Measurements from ENCODE around the gene TTC34.

The TTC34 gene

GRCh38 chr1:2637442-2638145, 163.9 kb downstream of the TTC34 start:
- DNase-seq: no peak
- Histone ChIP-seq H3K9me3 (ENCODE audit: insufficient read depth, low read length, severe bottlenecking) (peaks cover 19% of the 10 kb centered on the region), H3K4me3 (ENCODE audit: low read depth in 1 of 2, low read length in 2 of 2) (no peak overlapping the region), H3K36me3 (ENCODE audit: insufficient read depth, low read length) (no peaks in the 10 kb centered on the region), H3K4me2 (ENCODE audit: insufficient read depth, low read length) (no peak overlapping the region), H2AFZ (ENCODE audit: low read depth, low read length) (no peak overlapping the region), H3K79me2 (ENCODE audit: insufficient read depth, low read length) (peaks cover 7% of the 10 kb centered on the region; the same call in 1 of the 2 replicates), H3K9ac (ENCODE audit: low read depth, low read length) (no peak overlapping the region), H3K27ac (ENCODE audit: low read length) (no peak overlapping the region), H3K27me3 (ENCODE audit: insufficient read depth, low read length, poor library complexity) (no peaks in the 10 kb centered on the region), H3K4me1 (ENCODE audit: insufficient read depth, low read length) (peaks cover 12% of the 10 kb centered on the region), H4K20me1 (ENCODE audit: insufficient read depth, low read length) (peaks cover 5% of the 10 kb centered on the region; the same call in 1 of the 2 replicates)
- no peak for ATAC-seq (ENCODE audit: insufficient read depth, low read depth)
- no peak for TF ChIP-seq EZH2 (IDR thresholded peaks at IDR 0.05; ENCODE audit: borderline replicate concordance, low read depth, low read length, severe bottlenecking)
- no peak for TF ChIP-seq CTCF (IDR thresholded peaks at IDR 0.05; ENCODE audit: borderline replicate concordance, extremely low read depth, low read length, poor library complexity, severe bottlenecking)

DNA sequence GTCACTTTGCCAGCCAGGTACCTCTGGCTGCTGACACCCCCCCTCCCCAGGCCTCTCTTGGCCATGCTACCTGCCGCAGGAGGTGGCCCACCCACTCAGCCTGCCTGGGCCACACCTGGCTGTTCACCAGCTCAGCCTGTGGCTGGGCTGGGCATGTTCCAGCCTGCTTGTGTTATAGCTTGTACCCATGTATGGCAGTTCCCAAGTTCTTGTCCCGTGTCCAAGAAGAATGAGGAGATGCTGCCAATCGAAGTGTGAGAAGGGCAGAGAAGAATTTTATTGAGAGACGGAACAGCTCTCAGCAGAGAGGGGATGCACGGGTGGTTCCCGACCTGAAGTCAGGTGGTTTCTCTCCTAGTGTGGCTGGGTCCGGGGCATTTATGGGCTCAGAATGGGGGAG, 164.8 kb downstream of the TTC34 start:
- Histone ChIP-seq H4K20me1 (ENCODE audit: insufficient read depth, low read length) (peaks cover under 1% of the 10 kb centered on the region; the same call in 1 of the 2 replicates), H3K79me2 (ENCODE audit: insufficient read depth, low read length) (no peaks in the 10 kb centered on the region), H3K4me1 (ENCODE audit: insufficient read depth, low read length) (peaks cover 3% of the 10 kb centered on the region), H3K9ac (ENCODE audit: low read depth, low read length) (no peak overlapping the region), H3K9me3 (ENCODE audit: insufficient read depth, low read length, severe bottlenecking) (peaks cover 19% of the 10 kb centered on the region), H3K27ac (ENCODE audit: low read length) (no peak overlapping the region), H2AFZ (ENCODE audit: low read depth, low read length) (no peak overlapping the region), H3K4me2 (ENCODE audit: insufficient read depth, low read length) (no peak overlapping the region), H3K4me3 (ENCODE audit: low read depth in 1 of 2, low read length in 2 of 2) (no peak overlapping the region), H3K27me3 (ENCODE audit: insufficient read depth, low read length, poor library complexity) (no peaks in the 10 kb centered on the region), H3K36me3 (ENCODE audit: insufficient read depth, low read length) (no peaks in the 10 kb centered on the region)
- no peak for ATAC-seq (ENCODE audit: insufficient read depth, low read depth)
- TF ChIP-seq EZH2 (IDR thresholded peaks at IDR 0.05; ENCODE audit: borderline replicate concordance, low read depth, low read length, severe bottlenecking) (no peak), CTCF (IDR thresholded peaks at IDR 0.05; ENCODE audit: borderline replicate concordance, extremely low read depth, low read length, poor library complexity, severe bottlenecking) (no peak)
- DNase-seq: no peak

- Histone ChIP-seq H3K9me3 (ENCODE audit: insufficient read depth, low read length, severe bottlenecking) (peaks cover 21% of the 10 kb centered on the region), H3K27ac (ENCODE audit: low read length) (no peak overlapping the region), H3K9ac (ENCODE audit: low read depth, low read length) (no peak overlapping the region), H3K4me2 (ENCODE audit: insufficient read depth, low read length) (no peak overlapping the region), H4K20me1 (ENCODE audit: insufficient read depth, low read length) (no peaks in the 10 kb centered on the region), H3K27me3 (ENCODE audit: insufficient read depth, low read length, poor library complexity) (no peaks in the 10 kb centered on the region), H3K79me2 (ENCODE audit: insufficient read depth, low read length) (no peaks in the 10 kb centered on the region), H3K36me3 (ENCODE audit: insufficient read depth, low read length) (no peaks in the 10 kb centered on the region), H3K4me3 (ENCODE audit: low read depth in 1 of 2, low read length in 2 of 2) (no peak overlapping the region), H2AFZ (ENCODE audit: low read depth, low read length) (no peak overlapping the region), H3K4me1 (ENCODE audit: insufficient read depth, low read length) (no peaks in the 10 kb centered on the region)
- no peak for DNase-seq
- TF ChIP-seq EZH2 (IDR thresholded peaks at IDR 0.05; ENCODE audit: borderline replicate concordance, low read depth, low read length, severe bottlenecking) (no peak), CTCF (IDR thresholded peaks at IDR 0.05; ENCODE audit: borderline replicate concordance, extremely low read depth, low read length, poor library complexity, severe bottlenecking) (no peak)
- no peak for ATAC-seq (ENCODE audit: insufficient read depth, low read depth)
These were observed 166.0 kb downstream of the TTC34 start for GRCh38 chr1:2635361-2636010.

Data from DND-41 (cell line).